HG03066 (cell line): ENCODE data around the gene PYGO1.
"Not testable (repeated sequence)": the region's sequence is repeated elsewhere in the genome, so short reads cannot be mapped to it uniquely, and the experiment has no call there.

Experiments
- ATAC-seq: cut with Tn5 transposase; IDR thresholded peaks from one replicate; pipeline ENCODE4 v1.9.1; 2021; ENCODE audit warnings: low read depth; ENCODE audit not compliant: unreplicated experiment

PYGO1 gene, protein sequence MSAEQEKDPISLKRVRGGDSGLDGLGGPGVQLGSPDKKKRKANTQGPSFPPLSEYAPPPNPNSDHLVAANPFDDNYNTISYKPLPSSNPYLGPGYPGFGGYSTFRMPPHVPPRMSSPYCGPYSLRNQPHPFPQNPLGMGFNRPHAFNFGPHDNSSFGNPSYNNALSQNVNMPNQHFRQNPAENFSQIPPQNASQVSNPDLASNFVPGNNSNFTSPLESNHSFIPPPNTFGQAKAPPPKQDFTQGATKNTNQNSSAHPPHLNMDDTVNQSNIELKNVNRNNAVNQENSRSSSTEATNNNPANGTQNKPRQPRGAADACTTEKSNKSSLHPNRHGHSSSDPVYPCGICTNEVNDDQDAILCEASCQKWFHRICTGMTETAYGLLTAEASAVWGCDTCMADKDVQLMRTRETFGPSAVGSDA

DNA sequence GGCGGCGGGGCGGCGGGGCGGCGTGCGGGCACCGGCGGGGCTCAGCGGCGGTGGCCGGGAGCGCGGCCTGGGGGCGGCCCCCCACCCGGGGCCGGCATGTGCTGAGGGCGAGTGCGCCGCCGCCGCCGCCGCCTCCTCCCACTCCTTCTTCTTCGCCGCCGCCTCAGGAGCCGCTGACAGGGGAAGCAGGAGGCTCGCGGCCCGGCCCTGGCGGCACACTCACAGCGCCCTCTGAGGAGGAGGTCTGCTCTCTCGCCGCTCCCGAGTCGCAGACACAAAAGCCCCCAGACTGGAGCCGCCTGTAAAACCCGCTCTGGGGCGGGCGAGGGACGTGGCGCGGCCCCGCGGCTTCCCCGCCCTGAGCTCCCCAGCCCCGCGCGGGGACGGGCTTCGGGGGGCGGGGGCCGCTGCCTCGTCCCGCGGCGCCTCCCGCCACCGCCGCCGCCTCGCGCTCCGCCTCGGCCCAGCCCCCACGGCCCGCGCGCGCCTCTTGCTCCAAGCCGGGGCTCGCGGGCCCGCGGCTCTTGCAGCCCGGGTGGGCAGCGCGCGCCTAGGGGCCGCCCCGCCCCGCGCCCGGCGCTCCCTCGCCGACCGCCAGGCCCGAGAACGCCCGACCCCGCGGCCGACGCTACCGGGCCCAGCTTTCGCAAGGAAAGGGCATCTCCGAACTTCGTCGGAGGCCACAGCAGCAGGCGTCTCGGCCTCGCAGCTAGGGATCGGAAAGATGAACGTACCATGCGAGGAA is at the start of gene PYGO1:
TSS of gene PYGO1 (minus strand) at position 276 of the 745 bp plus-strand sequence. CDS start 462 bp downstream, outside the sequence.
- ATAC-seq = peak; percentile 62

DNA sequence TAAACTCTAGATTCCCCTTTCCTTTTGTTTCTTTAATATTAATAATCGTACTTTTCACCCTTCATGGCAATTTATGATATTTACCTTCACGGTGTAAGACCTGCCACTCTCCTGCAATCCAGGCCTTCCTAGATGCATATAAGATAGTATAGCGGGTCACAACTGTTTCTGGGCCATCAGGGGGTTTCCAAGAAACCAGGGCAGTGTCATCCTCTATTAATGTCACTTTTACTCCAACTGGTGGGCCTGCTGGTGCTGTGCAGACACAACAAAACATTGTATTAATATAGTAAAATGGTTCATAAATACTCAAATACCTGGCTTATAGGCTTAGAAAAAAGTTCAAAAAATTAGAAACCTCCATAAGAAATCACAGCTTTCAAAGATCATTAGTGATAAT is 48.9 kb upstream of the PYGO1 start:
- ATAC-seq = no peak

DNA sequence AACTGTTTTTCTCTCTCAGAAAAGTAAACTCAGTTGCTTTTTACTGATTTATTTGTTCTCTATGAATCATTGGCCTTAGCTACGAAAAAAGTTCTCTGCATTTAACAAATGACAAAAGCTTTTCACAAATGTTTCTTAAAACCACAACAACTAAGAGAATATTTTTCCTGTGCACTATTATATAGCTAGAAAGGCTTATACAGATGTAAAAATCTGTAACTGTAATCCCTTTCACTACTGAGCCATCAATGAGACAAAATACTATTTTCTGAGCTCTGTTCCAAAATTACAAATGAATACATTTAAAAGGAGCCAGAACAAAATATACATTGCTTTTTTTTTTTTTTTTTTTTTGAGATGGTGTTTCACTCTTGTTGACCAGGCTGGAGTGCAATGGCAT is 45.6 kb upstream of the PYGO1 start:
- no peak for ATAC-seq

DNA sequence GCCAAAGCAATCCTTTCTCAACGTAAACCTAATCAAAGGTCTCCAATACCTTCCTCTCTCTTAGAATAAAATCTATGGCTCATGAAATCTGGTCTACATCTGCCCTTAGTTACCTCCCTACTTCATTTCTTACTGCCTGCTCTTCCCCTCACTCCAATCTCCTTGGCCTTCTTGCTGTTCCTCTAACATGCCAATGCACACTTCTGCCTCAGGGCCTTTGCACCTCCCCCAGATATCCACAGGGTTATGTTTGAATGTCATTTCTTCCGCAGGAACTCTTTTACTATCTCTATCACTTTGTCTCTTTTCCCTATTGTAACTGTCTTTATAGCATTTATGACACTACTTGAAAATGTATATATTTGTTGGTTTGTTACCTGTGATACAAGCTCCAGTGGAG is 44.3 kb upstream of the PYGO1 start:
- ATAC-seq = no peak

DNA sequence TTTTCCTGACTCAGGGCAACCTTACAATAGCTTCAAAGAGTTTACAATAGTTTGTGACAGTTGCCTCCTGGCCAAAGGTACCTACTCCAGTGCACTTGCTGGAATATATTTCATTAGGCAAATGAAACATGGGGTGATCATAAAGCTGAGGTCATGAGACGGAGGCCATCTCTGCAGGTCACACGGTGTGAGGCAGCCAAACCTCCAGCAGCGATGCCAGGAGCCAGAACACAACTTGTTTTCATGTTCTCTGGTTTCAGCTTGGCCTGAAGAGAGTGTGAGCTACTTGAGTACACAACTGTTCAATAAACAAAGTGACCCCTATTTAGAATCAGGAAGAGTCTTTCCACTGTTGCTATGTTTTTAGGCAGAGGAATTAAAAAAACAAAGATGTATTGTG is 42.7 kb upstream of the PYGO1 start:
- ATAC-seq = no peak

DNA sequence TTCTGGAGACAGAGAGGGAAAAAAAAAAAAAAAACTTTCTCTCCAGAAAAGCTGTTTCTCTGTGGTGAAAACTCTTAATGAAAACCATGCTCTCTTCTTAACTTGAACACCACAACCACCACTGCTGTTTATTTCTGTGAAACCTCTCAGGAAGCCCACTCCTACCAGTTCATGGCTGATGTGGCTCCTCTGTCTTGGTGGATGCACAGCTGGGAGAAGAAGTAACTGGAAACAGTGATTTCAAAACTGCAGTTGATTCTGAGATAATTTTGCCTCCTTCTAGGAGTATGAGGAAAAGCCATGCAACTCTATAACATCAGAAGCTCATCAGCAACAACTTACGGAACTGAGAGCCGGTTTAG is 40.2 kb upstream of the PYGO1 start:
- ATAC-seq = no peak

DNA sequence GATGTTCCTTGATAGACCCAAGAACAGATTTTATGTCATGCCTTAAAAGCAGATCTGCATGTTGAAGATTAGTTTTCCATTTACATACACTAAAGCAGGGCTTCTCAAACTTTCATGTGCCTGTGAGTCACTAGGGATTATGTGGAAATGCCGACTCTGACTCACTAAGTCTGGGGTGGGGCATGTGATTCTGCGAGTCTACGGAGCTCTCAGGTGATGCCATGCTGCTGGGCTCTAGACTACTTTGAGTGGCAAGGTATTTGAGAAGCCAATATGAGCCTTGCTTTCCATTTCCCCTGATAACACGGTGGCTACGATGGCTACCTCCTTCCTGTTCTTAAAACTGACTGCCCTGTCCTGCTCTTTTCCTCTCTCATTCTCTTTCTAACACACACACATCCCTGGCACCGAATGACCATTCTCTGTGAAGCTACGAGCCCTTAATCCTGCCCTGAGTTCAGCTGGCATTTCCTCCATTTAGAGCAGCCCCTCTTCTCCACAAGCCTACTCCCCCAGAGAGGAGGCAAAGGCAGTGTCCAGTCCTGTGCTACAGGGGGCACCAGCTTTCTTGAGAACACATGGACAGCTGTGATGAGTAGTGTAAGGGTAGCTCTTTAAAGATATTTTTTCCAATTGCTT is 39.7 kb upstream of the PYGO1 start:
- no peak for ATAC-seq

DNA sequence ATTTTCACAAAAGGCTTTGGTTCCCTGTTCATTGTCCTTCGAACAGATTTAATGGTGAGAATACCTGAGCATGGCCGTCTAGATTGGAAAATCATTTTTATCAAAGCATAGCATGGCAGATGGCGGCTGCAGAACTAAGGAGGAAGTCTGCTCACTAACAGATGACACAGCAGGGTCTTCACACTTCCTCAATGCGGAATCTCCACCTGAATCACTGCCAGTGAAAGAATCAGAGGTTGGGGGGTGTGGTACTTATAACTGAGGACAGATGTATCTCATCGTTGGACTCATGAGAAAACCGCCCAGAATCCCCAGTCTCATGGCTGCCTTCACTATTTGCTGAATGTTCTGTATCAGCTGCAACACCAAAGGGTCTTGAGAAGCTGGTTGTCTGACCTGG is 31.6 kb upstream of the PYGO1 start:
- no peak for ATAC-seq

DNA sequence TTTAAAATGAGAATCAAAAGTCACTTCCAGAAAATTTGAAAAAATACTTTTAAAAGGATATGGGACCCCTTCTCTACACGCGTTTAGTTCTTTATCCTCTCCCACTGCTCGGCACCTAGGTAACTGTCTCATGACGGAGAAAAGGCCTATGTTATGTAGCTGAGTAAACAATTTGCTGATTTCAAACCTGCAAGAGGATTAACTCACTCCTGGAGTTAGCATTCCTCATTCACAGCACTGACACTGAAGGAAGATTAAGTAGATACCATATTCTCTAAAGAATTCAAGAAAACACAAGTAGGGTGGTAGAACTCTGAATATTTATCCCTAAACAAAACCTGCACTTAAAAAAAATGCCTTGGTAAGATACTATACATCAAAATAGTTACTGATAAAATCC is 30.2 kb upstream of the PYGO1 start:
- no peak for ATAC-seq

DNA sequence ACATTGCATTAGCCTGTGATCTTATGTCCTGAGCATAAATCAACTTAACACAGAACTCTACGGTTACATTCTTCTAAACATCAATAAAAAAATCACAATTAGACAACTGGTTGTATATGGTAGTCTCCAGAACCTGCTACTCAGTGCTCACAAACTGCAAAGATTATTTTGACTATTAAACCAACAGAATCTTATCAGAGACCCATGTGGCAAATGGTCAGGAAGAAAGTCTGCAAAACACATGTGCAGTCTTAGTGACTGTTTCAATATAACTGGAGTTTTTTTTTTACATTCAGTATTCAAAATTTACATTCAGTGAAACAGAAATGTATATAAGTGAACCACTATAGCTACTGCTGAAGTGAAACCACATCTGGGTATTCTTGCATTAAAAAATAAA is 27.3 kb upstream of the PYGO1 start:
- no peak for ATAC-seq

DNA sequence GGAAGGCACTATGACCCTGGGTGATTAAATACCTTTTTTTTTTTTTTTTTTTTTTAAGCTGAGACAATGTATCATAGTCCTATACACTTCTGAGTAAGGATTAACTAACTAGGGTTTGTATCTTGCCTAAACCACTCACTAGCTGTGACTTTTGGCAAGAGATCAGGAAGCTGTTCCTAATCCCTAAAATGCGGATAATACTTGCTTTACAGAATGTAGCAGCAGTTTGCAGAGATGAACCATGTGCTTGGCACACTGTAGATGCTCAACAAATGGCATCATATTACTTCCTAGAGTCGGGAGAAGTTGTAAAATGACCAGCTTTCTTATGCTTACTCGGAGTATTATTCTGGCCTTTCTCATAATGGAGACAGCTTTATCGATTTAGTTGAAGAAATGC is 25.6 kb upstream of the PYGO1 start:
- no peak for ATAC-seq

DNA sequence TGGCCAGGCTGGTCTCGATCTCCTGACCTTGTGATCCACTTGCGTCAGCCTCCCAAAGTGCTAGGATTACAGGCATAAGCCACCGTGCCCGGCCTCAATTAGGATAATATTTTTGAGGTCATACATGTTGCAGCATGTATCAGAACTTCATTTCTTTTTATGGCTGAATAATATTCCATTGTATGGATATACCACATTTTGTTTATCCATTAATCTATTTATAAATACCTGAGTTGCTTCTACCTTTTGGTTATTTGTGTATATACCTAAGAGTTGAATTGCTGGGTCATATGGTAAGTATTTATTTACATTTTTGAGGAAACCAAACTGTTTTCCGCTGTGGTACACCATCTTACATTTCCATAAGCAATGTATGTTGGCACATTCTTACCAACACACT is 18.1 kb upstream of the PYGO1 start:
- ATAC-seq = no peak

DNA sequence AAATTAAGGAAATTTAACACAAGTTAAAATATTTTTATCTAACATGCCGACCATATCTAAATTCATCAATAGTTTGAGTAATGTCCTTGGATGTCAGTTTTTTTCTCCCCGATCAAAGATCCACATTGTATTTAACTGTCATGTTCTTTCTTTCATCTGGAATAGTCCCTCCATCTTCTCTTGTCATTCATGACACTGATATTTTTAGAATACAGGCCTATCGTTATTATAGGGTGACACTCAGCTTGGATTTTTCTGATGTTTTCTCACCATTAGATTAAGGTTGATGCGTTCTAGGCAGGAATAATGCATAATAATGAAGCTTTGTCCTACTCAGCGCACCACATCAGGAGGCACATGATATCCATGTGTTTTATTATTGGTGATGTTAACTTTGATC is 13.2 kb upstream of the PYGO1 start:
- no peak for ATAC-seq

DNA sequence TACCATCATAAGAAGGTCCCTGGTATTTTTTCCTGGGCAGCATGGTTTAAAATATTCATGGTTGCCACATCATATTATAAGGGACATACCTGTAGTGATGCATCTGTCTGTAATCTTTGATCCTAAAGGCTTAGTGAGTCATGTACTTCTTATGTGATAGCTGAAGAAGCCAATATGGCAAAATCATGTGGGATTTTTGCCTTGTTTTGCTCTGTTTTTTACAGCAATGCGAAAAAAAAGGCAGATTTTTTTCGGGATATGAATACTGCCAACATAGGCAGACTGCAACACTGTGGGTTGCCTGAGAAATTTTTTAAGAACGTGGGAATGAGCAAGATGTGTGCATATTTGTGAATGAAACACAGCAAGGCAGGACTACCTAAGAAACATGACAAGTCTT is 11.3 kb upstream of the PYGO1 start:
- no peak for ATAC-seq

DNA sequence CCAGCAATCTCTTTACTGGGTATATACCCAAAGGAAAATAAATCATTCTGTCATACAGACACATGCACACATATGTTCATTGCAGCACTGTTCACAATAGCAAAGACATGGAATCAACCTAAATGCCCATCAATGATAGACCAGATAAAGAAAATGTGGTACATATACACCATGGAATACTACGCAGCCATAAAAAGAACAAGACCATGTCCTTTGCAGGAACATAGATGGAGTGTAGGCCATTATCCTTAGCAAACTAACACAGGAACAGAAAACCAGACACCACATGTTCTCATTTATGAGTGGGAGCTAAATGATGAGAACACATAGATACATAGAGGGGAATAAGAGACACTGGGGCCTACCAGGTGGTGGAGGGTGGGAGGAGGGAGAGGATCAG is 4.9 kb upstream of the PYGO1 start:
- ATAC-seq = not testable (repeated sequence)

DNA sequence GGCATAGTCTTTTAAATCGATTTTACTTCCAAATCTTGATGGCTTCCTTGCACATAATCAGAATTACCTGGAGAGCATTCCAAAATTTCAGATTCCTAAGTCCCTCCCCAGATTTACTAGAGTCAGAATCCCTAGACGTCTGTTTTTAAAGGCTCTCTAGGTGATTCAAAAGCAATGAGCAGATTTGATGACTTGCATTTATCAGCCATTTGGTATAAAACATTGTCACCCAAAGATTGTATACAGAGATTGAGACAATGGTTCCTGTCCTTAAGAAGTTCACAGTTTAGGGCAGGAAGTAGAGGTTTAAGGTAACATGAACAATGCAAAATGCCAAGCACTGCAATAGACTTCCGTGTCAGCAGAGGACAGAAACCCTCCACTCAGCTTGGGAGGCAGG is 2.6 kb upstream of the PYGO1 start:
- ATAC-seq = no peak

DNA sequence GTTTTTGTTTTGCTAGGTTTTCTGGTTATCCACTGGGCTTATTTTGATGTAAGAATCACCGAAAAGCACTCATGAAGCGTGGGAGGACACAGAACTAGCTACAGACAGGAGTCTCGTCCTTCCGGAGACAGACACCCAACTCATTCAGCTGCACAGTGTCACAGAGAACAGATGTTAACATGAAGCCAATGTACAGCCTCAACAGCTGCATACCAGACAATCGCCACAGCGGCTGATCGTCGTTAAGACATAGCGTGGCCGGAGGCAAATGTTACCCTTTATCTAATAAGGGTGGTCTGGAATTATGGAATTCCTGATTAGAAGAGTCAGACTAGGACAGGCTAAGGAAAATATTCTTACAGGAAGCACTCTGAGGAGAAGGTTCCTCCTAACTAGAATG is 1.1 kb upstream of the PYGO1 start:
- ATAC-seq = no peak

DNA sequence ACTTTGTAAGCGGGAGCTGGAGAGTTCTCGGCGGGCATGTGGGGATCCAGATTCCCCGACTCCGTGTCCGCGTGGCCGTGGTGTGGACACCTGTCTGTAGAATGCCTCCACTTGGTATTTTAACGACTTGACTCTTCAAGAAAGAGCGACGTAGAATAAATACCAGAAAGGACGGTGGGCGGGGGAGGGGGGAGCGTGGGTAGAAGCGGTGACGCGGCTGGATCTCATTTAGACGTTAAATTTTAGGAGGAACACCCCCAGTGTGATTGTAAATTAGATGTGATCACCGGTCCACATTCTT is 620 bp upstream of the PYGO1 start:
- no peak for ATAC-seq

DNA sequence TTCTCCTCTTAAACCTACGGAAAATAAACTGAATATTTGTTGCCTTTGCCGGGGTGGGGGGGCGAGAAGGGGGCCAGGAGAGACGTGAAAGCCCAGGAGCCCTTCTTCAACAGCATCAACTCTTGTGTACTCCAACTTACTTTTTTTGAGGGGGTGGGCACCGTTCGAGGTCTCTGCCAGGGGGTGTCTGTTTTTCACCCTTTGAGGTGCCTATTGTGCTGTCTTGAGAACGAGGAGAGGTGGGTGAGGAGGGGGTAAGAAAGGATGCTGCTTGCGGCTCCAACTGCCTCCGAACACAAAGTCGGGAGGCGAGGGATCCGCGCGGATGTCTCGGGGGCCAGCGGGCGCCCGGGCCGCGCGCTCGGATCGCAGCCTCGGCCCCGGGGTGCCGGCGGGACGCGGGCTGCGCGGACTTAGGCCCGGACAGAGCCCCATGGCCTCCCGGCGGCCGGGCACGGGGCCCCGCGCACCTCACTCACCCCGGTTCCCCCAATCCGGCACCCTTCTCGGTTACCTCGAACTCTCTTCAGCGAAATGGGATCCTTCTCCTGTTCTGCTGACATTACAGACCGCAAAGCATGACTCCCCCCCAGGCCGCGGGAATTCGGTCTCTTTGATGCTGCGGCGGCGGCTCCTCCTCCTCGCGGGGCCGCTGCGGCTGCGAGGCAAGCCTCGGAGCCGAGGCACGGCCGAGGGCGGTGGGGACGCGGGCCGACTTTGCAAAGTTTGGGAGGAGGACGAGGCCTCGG is 650 bp downstream of the PYGO1 start:
- peak; percentile 34 for ATAC-seq

DNA sequence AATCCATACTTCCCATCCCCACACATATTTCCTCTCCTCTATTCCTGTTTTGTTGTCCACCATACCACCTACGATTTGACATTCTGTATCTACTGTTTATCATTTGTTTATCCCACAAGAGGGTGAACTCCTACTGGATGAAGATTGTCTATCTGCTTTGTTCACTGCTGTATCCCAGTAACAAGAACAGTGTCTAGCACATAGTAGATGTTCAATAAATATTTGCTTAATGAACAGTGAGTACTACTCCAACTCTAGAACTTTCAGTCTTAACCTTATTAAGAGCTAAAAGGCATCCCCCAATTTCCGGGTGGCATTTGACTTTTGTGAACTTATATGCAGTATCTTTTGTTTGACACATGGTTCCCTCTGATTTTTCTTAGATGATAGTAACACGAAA is 1.3 kb downstream of the PYGO1 start:
- no peak for ATAC-seq

DNA sequence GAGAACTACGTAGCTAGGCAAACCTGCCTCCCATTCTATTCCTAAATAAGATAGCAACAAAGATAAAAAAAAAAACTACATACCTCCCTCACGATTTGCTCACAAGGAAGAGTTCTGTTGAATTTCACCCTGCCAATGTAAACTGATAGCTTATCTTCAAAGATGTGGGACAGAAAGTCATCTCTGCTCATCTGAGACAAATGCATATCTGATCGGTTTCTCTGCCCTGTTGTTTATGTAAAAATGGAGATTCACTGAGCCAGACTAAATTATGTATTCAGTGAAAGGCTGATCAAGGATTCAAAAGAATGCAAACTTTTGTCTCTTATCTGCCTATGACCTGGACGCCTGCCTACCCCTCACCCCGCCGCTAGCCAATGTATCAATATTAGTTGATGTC is 11.2 kb downstream of the PYGO1 start:
- no peak for ATAC-seq
